Measurements from ENCODE around the gene NCAPG2.

Gene NCAPG2

DNA sequence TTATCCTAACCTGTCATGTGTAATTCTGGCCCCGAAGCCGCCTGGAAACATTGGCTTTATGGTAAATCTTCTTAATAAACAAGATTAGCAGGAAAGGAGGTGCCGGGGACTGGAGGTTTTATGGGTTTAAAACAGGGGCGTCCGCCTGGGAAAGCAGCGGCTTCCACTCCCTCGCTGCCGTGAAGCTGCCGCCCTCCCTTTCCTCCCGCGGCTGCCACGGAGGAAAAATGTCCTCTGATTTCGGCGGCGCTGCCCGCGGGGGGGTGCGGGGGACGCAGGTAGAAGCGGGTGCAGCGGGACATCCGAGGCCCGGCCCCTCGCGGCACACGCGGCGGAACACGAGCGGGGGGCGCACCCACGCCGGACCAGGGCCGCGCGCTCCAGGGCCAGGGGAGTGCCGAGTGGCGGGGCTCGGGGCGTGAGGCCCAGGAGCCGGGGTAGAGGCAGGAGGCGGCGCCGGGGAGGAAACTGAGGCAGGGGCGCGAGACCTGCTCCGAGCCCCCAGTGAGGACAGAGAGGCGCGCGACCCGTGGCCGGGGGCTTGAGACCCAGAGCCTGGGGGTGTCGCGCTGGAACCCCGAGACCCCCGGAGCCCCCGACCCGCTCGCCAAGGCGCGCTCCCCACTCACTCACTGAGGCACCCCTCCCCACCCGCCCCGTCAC, 118.0 kb downstream of the NCAPG2 start:
- CTCF ChIA-PET, result no interaction called here
- TF ChIP-seq CTCF (IDR thresholded peaks at IDR 0.05; ENCODE audit: insufficient read depth, low read length, missing control alignments), result no peak
- DNase-seq (ENCODE audit: low read depth, low spot score), result no peak
- H3K4me3 ChIP-seq (ENCODE audit: low read depth, low read length), result no peak overlapping the region
- POLR2A ChIA-PET, result no interaction called here

GRCh38 chr7:158585721-158586498, 118.7 kb downstream of the NCAPG2 start:
- TF ChIP-seq CTCF (IDR thresholded peaks at IDR 0.05; ENCODE audit: insufficient read depth, low read length, missing control alignments), result no peak
- no peak for DNase-seq (ENCODE audit: low read depth, low spot score)
- POLR2A ChIA-PET, result no interaction called here
- H3K4me3 ChIP-seq (ENCODE audit: low read depth, low read length), result no peak overlapping the region
- CTCF ChIA-PET, result no interaction called here

DNA sequence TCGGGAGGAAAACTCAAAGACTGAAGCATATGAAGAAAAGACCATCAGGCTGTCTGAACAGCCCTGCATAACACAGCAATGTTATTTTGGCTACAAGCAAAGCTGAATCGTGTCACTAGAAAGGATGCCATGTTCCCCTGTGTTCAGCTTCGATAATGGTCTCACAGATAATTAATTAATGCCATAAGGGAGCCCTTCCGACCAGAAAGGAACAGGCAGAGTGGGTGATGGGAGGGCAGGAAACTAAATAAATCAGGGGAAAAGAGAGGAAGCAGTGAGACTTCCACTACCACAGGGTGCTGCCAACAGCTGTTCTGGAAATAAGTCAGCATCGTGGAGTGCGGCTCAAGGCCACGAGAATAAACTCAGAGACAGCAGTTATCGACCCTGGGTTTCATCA, 120.2 kb downstream of the NCAPG2 start:
- DNase-seq (ENCODE audit: low read depth, low spot score), result no peak
- TF ChIP-seq CTCF (IDR thresholded peaks at IDR 0.05; ENCODE audit: insufficient read depth, low read length, missing control alignments), result no peak
- CTCF ChIA-PET, result no interaction called here
- POLR2A ChIA-PET, result no interaction called here
- no peak overlapping the region for H3K4me3 ChIP-seq (ENCODE audit: low read depth, low read length)

DNA sequence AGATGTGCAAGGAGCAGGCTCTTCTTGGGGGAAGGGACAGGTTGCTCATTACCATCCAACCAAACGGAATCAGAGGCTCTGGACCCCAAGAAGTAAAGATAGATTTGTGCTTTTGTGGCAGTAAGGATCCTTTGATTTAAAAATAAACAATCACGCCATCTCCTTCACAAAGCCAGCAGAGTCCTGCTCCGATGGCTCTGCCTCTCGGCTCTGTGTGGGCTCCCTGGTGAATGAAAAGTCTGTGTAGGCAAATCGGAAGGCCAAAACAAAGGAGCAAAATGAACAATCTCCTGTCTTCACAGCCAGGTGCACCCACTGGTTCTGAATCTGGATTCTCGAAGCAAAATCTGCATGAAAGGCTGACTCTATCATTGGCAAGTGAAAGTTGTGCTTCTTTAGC, 120.8 kb downstream of the NCAPG2 start:
- DNase-seq (ENCODE audit: low read depth, low spot score), result no peak
- ChIA-PET POLR2A (no interaction called here), CTCF (no interaction called here)
- TF ChIP-seq CTCF (IDR thresholded peaks at IDR 0.05; ENCODE audit: insufficient read depth, low read length, missing control alignments), result no peak
- H3K4me3 ChIP-seq (ENCODE audit: low read depth, low read length), result no peak overlapping the region

GRCh38 chr7:158583143-158583542, 121.5 kb downstream of the NCAPG2 start:
- no peak overlapping the region for H3K4me3 ChIP-seq (ENCODE audit: low read depth, low read length)
- ChIA-PET POLR2A (no interaction called here), CTCF (no interaction called here)
- TF ChIP-seq CTCF (IDR thresholded peaks at IDR 0.05; ENCODE audit: insufficient read depth, low read length, missing control alignments), result no peak
- no peak for DNase-seq (ENCODE audit: low read depth, low spot score)

GRCh38 chr7:158582089-158582456, 122.5 kb downstream of the NCAPG2 start:
- TF ChIP-seq CTCF (IDR thresholded peaks at IDR 0.05; ENCODE audit: insufficient read depth, low read length, missing control alignments), result no peak
- ChIA-PET CTCF (no interaction called here), POLR2A (interaction anchor here (0.6 kb wide), 1 partner anchor 112 kb away, joined by 3 read pairs; no protein-coding TSS in a partner anchor)
- no peak for DNase-seq (ENCODE audit: low read depth, low spot score)
- H3K4me3 ChIP-seq (ENCODE audit: low read depth, low read length), result no peak overlapping the region
